ENCODE measurements around the gene STX11. TPM values are rescaled to one million over a fixed set of nuclear protein-coding genes. Genes with fewer than 3 reads are reported as not detected.

The STX11 gene
- total and polyA plus RNA-seq, 2 experiments from 2014 or later = 1.1 to 2.2 TPM

DNA sequence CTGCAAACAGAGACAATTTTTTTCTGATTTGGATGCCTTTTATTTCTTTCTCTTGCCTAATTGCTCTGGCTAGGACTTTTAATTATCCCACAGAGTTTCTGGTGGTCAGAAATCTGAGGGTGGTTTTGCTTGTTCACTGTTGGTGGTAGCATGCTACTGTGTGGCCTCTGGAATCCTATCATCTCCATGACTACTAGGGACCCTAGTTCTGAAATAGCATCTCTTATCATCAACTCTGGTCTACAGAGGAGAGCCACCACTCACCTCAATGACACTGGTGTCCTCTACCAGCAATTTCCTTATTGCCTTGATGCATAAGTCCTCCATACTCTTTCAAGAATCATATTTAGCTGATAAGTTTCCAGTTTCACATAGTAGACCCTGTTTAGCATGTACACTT is 27.5 kb upstream of the STX11 start:
- TF ChIP-seq EZH2phosphoT487 (IDR thresholded peaks at IDR 0.05; ENCODE audit: insufficient read depth, low read depth) (no peak), EZH2 (IDR thresholded peaks at IDR 0.05; ENCODE audit: insufficient read depth, poor library complexity, severe bottlenecking) (no peak)
- DNase-seq = no peak
- H3K4me2 ChIP-seq (ENCODE audit: unreplicated experiment) = no peak overlapping the region
- no peak overlapping the region for H3K27ac ChIP-seq
- H3K9me3 ChIP-seq (ENCODE audit: low read depth) = no peaks in the 10 kb centered on the region
- no peak overlapping the region for H2AFZ ChIP-seq
- no peaks in the 10 kb centered on the region for H3F3A ChIP-seq (ENCODE audit: insufficient read depth)
- in situ Hi-C loops (cut with MboI) = no loop called here
- no peaks in the 10 kb centered on the region for H3K9me2 ChIP-seq (ENCODE audit: insufficient read depth)
- H4K20me1 ChIP-seq (ENCODE audit: insufficient read depth) = no peaks in the 10 kb centered on the region
- no peak overlapping the region for H3K9ac ChIP-seq
- H3K79me2 ChIP-seq (ENCODE audit: insufficient read depth) = no peaks in the 10 kb centered on the region
- H3K4me3 ChIP-seq = no peak overlapping the region
- H3K36me3 ChIP-seq (ENCODE audit: low read depth) = no peaks in the 10 kb centered on the region
- no peaks in the 10 kb centered on the region for H3K27me3 ChIP-seq (replicated peaks; ENCODE audit: insufficient read depth)
- no peaks in the 10 kb centered on the region for H3K4me1 ChIP-seq (ENCODE audit: insufficient read depth)

DNA sequence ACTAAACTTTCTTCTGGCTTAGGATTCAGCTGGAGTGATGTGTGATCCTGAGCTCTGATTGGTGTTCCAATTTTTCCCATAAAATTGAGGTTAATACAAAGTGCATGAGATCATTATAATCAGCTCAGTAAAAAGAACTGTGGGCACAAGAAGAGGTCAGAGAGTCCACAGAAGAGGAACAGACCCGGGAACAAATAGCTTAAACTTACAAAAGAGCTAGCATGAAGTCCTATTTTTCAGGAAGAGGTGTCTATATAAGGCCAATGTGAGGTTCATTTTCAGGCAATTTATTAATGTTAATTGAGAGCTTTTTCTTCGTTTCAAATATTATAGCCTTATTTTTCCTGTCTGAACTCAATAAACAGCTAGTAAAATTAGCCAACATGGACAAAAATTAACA is 26.9 kb upstream of the STX11 start:
- Histone ChIP-seq H3K79me2 (ENCODE audit: insufficient read depth) (no peaks in the 10 kb centered on the region), H3K9me3 (ENCODE audit: low read depth) (no peaks in the 10 kb centered on the region), H2AFZ (no peak overlapping the region), H3K27me3 (replicated peaks; ENCODE audit: insufficient read depth) (no peaks in the 10 kb centered on the region), H3K9ac (no peak overlapping the region), H3K4me2 (ENCODE audit: unreplicated experiment) (no peak overlapping the region), H3K4me1 (ENCODE audit: insufficient read depth) (no peaks in the 10 kb centered on the region), H4K20me1 (ENCODE audit: insufficient read depth) (no peaks in the 10 kb centered on the region), H3K36me3 (ENCODE audit: low read depth) (no peaks in the 10 kb centered on the region), H3K27ac (no peak overlapping the region), H3F3A (ENCODE audit: insufficient read depth) (no peaks in the 10 kb centered on the region), H3K9me2 (ENCODE audit: insufficient read depth) (no peaks in the 10 kb centered on the region), H3K4me3 (no peak overlapping the region)
- 51 to 59% methylated on average over 2 of the region's 2 CpGs for WGBS, 2 experiments (ENCODE audit: low coverage in 1 of 2, low lambda C conversion rate in 2 of 2, missing lambda C conversion rate in 2 of 2)
- no peak for DNase-seq
- in situ Hi-C loops (cut with MboI) = no loop called here
- TF ChIP-seq EZH2 (IDR thresholded peaks at IDR 0.05; ENCODE audit: insufficient read depth, poor library complexity, severe bottlenecking) = no peak
- TF ChIP-seq EZH2phosphoT487 (IDR thresholded peaks at IDR 0.05; ENCODE audit: insufficient read depth, low read depth) = no peak

DNA sequence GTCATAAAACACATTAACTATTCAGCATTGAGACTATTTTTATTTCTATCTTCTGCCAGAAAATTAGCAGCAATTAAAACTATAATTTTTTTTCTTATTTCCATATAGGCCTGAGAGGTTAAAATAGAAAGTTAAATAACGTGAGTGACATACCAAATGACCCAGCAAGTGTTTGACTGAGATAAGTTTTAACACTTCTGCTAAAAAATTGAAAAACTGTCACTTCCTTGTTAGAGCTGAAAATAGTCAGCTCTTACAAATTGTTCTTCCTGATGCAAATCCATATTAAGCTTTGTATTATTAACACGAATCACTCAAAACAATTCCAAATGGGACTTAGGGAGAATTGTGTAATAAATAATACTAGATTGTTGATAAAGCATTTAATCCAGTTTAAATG is 26.5 kb upstream of the STX11 start:
- Histone ChIP-seq H3K9me2 (ENCODE audit: insufficient read depth) (no peaks in the 10 kb centered on the region), H3K4me3 (no peak overlapping the region), H3K4me1 (ENCODE audit: insufficient read depth) (no peaks in the 10 kb centered on the region), H3K4me2 (ENCODE audit: unreplicated experiment) (no peak overlapping the region), H3K27ac (no peak overlapping the region), H4K20me1 (ENCODE audit: insufficient read depth) (no peaks in the 10 kb centered on the region), H3K9me3 (ENCODE audit: low read depth) (no peaks in the 10 kb centered on the region), H3K27me3 (replicated peaks; ENCODE audit: insufficient read depth) (no peaks in the 10 kb centered on the region), H3K79me2 (ENCODE audit: insufficient read depth) (no peaks in the 10 kb centered on the region), H3F3A (ENCODE audit: insufficient read depth) (no peaks in the 10 kb centered on the region), H2AFZ (no peak overlapping the region), H3K9ac (no peak overlapping the region), H3K36me3 (ENCODE audit: low read depth) (no peaks in the 10 kb centered on the region)
- in situ Hi-C loops (cut with MboI) = no loop called here
- no peak for DNase-seq
- WGBS, 2 experiments (ENCODE audit: low coverage in 1 of 2, low lambda C conversion rate in 2 of 2, missing lambda C conversion rate in 2 of 2) = 79 to 88% methylated on average over 2 of the region's 2 CpGs
- no peak for TF ChIP-seq EZH2phosphoT487 (IDR thresholded peaks at IDR 0.05; ENCODE audit: insufficient read depth, low read depth)
- no peak for TF ChIP-seq EZH2 (IDR thresholded peaks at IDR 0.05; ENCODE audit: insufficient read depth, poor library complexity, severe bottlenecking)

DNA sequence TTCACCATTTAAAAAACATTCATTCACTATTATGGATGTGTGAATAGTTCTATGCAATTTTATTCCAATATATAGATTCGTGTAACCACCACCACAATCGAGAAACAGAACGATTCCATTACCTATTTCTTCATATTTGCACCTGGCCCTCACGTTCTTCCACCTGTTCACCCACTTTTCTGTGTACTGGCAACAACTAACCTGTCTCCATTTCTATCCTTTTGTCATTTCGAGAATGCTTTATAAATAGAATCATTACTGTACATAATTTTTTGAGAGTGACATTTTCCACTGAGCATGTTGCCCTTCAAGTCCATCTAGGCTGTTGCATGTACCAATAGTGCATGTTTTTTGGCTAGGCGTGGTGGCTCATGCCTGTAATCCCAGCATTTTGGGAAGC is 23.2 kb upstream of the STX11 start:
- in situ Hi-C loops (cut with MboI) = no loop called here
- Histone ChIP-seq H3K36me3 (ENCODE audit: low read depth) (no peaks in the 10 kb centered on the region), H3K27ac (no peak overlapping the region), H3K9me2 (ENCODE audit: insufficient read depth) (no peaks in the 10 kb centered on the region), H3K4me2 (ENCODE audit: unreplicated experiment) (no peak overlapping the region), H3K4me1 (ENCODE audit: insufficient read depth) (peaks cover 11% of the 10 kb centered on the region), H2AFZ (no peak overlapping the region), H3K9me3 (ENCODE audit: low read depth) (no peaks in the 10 kb centered on the region), H3K4me3 (no peak overlapping the region), H3K79me2 (ENCODE audit: insufficient read depth) (no peaks in the 10 kb centered on the region), H3K9ac (no peak overlapping the region), H3K27me3 (replicated peaks; ENCODE audit: insufficient read depth) (no peaks in the 10 kb centered on the region), H3F3A (ENCODE audit: insufficient read depth) (peaks cover 12% of the 10 kb centered on the region), H4K20me1 (ENCODE audit: insufficient read depth) (no peaks in the 10 kb centered on the region)
- WGBS, 2 experiments (ENCODE audit: low coverage in 1 of 2, low lambda C conversion rate in 2 of 2, missing lambda C conversion rate in 2 of 2) = 84 to 88% methylated on average over 6 of the region's 6 CpGs
- no peak for DNase-seq
- no peak for TF ChIP-seq EZH2 (IDR thresholded peaks at IDR 0.05; ENCODE audit: insufficient read depth, poor library complexity, severe bottlenecking)
- no peak for TF ChIP-seq EZH2phosphoT487 (IDR thresholded peaks at IDR 0.05; ENCODE audit: insufficient read depth, low read depth)

DNA sequence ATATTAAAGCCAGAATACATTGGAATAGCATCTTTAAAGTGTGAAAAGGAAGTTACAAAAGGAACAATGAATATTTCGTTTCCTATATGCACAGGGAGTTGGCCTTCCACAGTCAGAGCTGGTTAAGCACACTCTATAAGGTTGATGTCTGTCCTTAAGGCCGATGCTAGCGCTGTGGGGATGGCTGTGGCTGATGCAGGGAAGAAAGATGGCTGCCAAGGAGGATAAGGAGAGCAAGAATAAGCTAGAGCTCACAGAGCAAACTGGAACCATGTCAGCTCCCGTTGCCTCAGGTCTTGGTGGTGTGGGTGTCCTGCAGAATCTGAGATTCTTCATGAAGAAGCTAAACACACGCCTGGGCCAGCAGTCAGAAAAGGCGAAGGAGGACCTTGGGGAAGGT is 20.8 kb upstream of the STX11 start:
- Histone ChIP-seq H3K4me1 (ENCODE audit: insufficient read depth) (peaks cover 11% of the 10 kb centered on the region), H3F3A (ENCODE audit: insufficient read depth) (peaks cover 12% of the 10 kb centered on the region), H3K79me2 (ENCODE audit: insufficient read depth) (no peaks in the 10 kb centered on the region), H3K9me3 (ENCODE audit: low read depth) (no peaks in the 10 kb centered on the region), H3K4me2 (ENCODE audit: unreplicated experiment) (no peak overlapping the region), H3K27ac (no peak overlapping the region), H3K27me3 (replicated peaks; ENCODE audit: insufficient read depth) (no peaks in the 10 kb centered on the region), H3K4me3 (no peak overlapping the region), H3K9ac (no peak overlapping the region), H2AFZ (no peak overlapping the region), H3K9me2 (ENCODE audit: insufficient read depth) (no peaks in the 10 kb centered on the region), H4K20me1 (ENCODE audit: insufficient read depth) (no peaks in the 10 kb centered on the region), H3K36me3 (ENCODE audit: low read depth) (no peaks in the 10 kb centered on the region)
- TF ChIP-seq EZH2phosphoT487 (IDR thresholded peaks at IDR 0.05; ENCODE audit: insufficient read depth, low read depth) (no peak), EZH2 (IDR thresholded peaks at IDR 0.05; ENCODE audit: insufficient read depth, poor library complexity, severe bottlenecking) (no peak)
- WGBS, 2 experiments (ENCODE audit: low coverage in 1 of 2, low lambda C conversion rate in 2 of 2, missing lambda C conversion rate in 2 of 2) = 86 to 88% methylated on average over 6 of the region's 6 CpGs
- in situ Hi-C loops (cut with MboI) = no loop called here
- DNase-seq = no peak

Data from GM23248 (cell line).